H1 (cell line): ENCODE data around the gene VIT. TPM values are rescaled to one million over a fixed set of nuclear protein-coding genes. Genes with fewer than 3 reads are reported as not detected.

Experiments used
- CTCF ChIA-PET: fragments of 300-600 bp; sonication (Branson Sonifier 250); formaldehyde crosslinking; loops from one replicate; lab custom pipeline; 2021; ENCODE audit not compliant: partially characterized antibody; lab: Charles Lee
- POLR2A ChIA-PET: fragments of 300-600 bp; sonication (Branson Sonifier 250); formaldehyde crosslinking; loops from one replicate; lab custom pipeline; 2021; ENCODE audit warnings: inconsistent platforms; ENCODE audit not compliant: partially characterized antibody; lab: Charles Lee
- DNase-seq, 2 experiments: peaks; one replicate each; pipeline versions ENCODE4 v3.0.0 to v3.0.0-alpha.2; 2010 to 2022; ENCODE audit warnings: low spot score in 2 of 2, low read depth in 1 of 2, mixed read lengths in 1 of 2
- FAIRE-seq: peaks from 2 replicates; lab custom pipeline; 2011; peaks lifted over from hg19 to GRCh38; lab: Jason Lieb, UNC
- H2AFZ ChIP-seq: 2 replicates; pipeline ENCODE4 v1.8.1; 2012; ENCODE audit warnings: low read length, inconsistent platforms
- H2AK5ac ChIP-seq: 2 replicates; pipeline ENCODE4 v1.6.1; 2013; ENCODE audit warnings: low read depth, low read length
- H2BK120ac ChIP-seq: replicated peaks from 2 replicates; pipeline ENCODE3; 2013; ENCODE audit warnings: low read depth, low read length, inconsistent platforms
- H2BK12ac ChIP-seq: 2 replicates; pipeline ENCODE4 v1.6.1; 2013; ENCODE audit warnings: low read depth, low read length
- H2BK15ac ChIP-seq: 2 replicates; pipeline ENCODE4 v1.6.1; 2013; ENCODE audit warnings: low read length
- H2BK20ac ChIP-seq: 2 replicates; pipeline ENCODE4 v1.6.1; 2013; ENCODE audit warnings: low read length
- H2BK5ac ChIP-seq: 2 replicates; pipeline ENCODE4 v1.6.1; 2013; ENCODE audit warnings: low read depth, low read length
- H3K14ac ChIP-seq: 2 replicates; pipeline ENCODE4 v1.6.1; 2013; ENCODE audit warnings: inconsistent platforms; ENCODE audit not compliant: insufficient read length
- H3K18ac ChIP-seq: 2 replicates; pipeline ENCODE4 v1.6.1; 2013; ENCODE audit warnings: low read length; ENCODE audit errors: extremely low read depth
- H3K23ac ChIP-seq: 2 replicates; pipeline ENCODE4 v1.6.1; 2013; ENCODE audit warnings: inconsistent platforms; ENCODE audit not compliant: insufficient read length
- H3K23me2 ChIP-seq: 2 replicates; pipeline ENCODE4 v1.6.1; 2013; ENCODE audit warnings: low read depth, low read length
- H3K27ac ChIP-seq: 2 replicates; pipeline ENCODE4 v1.6.1; 2011; ENCODE audit warnings: low read depth, low read length, inconsistent platforms
- H3K27me3 ChIP-seq, 4 experiments: replicated peaks in 1 of 4; 1 replicate in 1 of 4; 2 replicates in 3 of 4; pipeline versions ENCODE4 v1.6.1 to v1.8.1; 2011 to 2013; ENCODE audit warnings: low read length in 3 of 4, mild to moderate bottlenecking in 3 of 4, inconsistent platforms in 2 of 4, mixed read lengths in 2 of 4, moderate library complexity in 1 of 4; ENCODE audit not compliant: control insufficient read depth in 3 of 4, insufficient read depth in 3 of 4; ENCODE audit errors: extremely low read depth in 1 of 4
- H3K36me3 ChIP-seq, 4 experiments: 2 replicates each; pipeline versions ENCODE4 v1.6.1 to v1.8.1; 2011 to 2013; ENCODE audit warnings: mild to moderate bottlenecking in 4 of 4, low read length in 3 of 4, moderate library complexity in 2 of 4, control low read depth in 1 of 4, inconsistent platforms in 1 of 4; ENCODE audit not compliant: insufficient read depth in 4 of 4, control insufficient read depth in 2 of 4
- H3K4ac ChIP-seq: replicated peaks from 2 replicates; pipeline ENCODE3; 2013; ENCODE audit warnings: low read length, low read depth, mixed read lengths, inconsistent platforms; ENCODE audit not compliant: insufficient read length
- H3K4me1 ChIP-seq, 4 experiments: replicated peaks in 1 of 4; 1 replicate in 1 of 4; 2 replicates in 3 of 4; pipeline versions ENCODE4 v1.6.1 to v1.8.1; 2011 to 2013; ENCODE audit warnings: low read length in 3 of 4, inconsistent platforms in 2 of 4, mixed read lengths in 1 of 4; ENCODE audit not compliant: insufficient read depth in 4 of 4, control insufficient read depth in 3 of 4
- H3K4me2 ChIP-seq, 2 experiments: 2 replicates each; pipeline versions ENCODE4 v1.6.1 to v1.8.1; 2011 to 2013; ENCODE audit warnings: low read depth in 2 of 2, low read length in 2 of 2, control low read depth in 1 of 2, inconsistent platforms in 1 of 2, mild to moderate bottlenecking in 1 of 2; ENCODE audit not compliant: insufficient read depth in 1 of 2
- H3K4me3 ChIP-seq, 4 experiments: fragments of 200-600, 300-600 bp in 1 of 4; sonication (generic), shearing (Covaris generic), sonication (Bioruptor Twin) in 1 of 4; 2 replicates each; pipeline versions ENCODE4 v1.5.1 to v1.8.1; 2011 to 2016; ENCODE audit warnings: low read length in 4 of 4, low read depth in 3 of 4, control low read depth in 2 of 4, inconsistent platforms in 2 of 4, mild to moderate bottlenecking in 2 of 4, mixed read lengths in 1 of 4, moderate library complexity in 1 of 4; ENCODE audit not compliant: insufficient read depth in 2 of 4; ENCODE audit errors: extremely low read depth in 1 of 4
- H3K56ac ChIP-seq: replicated peaks from 2 replicates; pipeline ENCODE3; 2013; ENCODE audit warnings: low read depth, mild to moderate bottlenecking, mixed read lengths, low read length, inconsistent platforms; ENCODE audit not compliant: insufficient read length
- H3K79me1 ChIP-seq: 2 replicates; pipeline ENCODE4 v1.6.1; 2013; ENCODE audit warnings: low read depth, low read length, control low read depth
- H3K79me2 ChIP-seq, 2 experiments: 2 replicates each; pipeline versions ENCODE4 v1.6.1 to v1.8.1; 2012 to 2013; ENCODE audit warnings: low read length in 2 of 2, mild to moderate bottlenecking in 2 of 2, inconsistent platforms in 1 of 2; ENCODE audit not compliant: insufficient read depth in 2 of 2, control insufficient read depth in 1 of 2
- H3K9ac ChIP-seq, 4 experiments: replicated peaks in 1 of 4; 1 replicate in 1 of 4; 2 replicates in 3 of 4; pipeline versions ENCODE4 v1.6.1 to v1.8.1; 2011 to 2013; ENCODE audit warnings: low read depth in 3 of 4, low read length in 3 of 4, control low read depth in 2 of 4, mild to moderate bottlenecking in 2 of 4, moderate library complexity in 2 of 4, inconsistent platforms in 1 of 4; ENCODE audit errors: extremely low read depth in 1 of 4
- H3K9me3 ChIP-seq, 2 experiments: 2 replicates each; pipeline versions ENCODE4 v1.6.1 to v1.8.1; 2012 to 2013; ENCODE audit warnings: mild to moderate bottlenecking in 2 of 2, moderate library complexity in 2 of 2, control low read depth in 1 of 2, inconsistent platforms in 1 of 2, low read depth in 1 of 2, low read length in 1 of 2, mixed read lengths in 1 of 2; ENCODE audit not compliant: insufficient read depth in 2 of 2
- H4K20me1 ChIP-seq, 2 experiments: replicated peaks in 1 of 2; 2 replicates each; pipeline versions ENCODE3 to v1.8.1; 2011 to 2013; ENCODE audit warnings: inconsistent platforms in 2 of 2, low read length in 2 of 2, mild to moderate bottlenecking in 1 of 2; ENCODE audit not compliant: insufficient read depth in 2 of 2, control insufficient read depth in 1 of 2
- H4K5ac ChIP-seq: 2 replicates; pipeline ENCODE4 v1.6.1; 2013; ENCODE audit warnings: low read length, low read depth, mixed read lengths, inconsistent platforms; ENCODE audit not compliant: insufficient read length
- H4K8ac ChIP-seq: 2 replicates; pipeline ENCODE4 v1.8.0; 2013; ENCODE audit warnings: mild to moderate bottlenecking, moderate library complexity, low read length, inconsistent platforms; ENCODE audit not compliant: insufficient read depth; ENCODE audit errors: extremely low read depth
- H4K91ac ChIP-seq: replicated peaks from 2 replicates; pipeline ENCODE3; 2013; ENCODE audit warnings: low read length, mixed read lengths, inconsistent platforms; ENCODE audit not compliant: insufficient read length
- POLR2AphosphoS5 ChIP-seq: IDR thresholded peaks from 2 replicates; pipeline ENCODE4 v1.6.1; 2011; ENCODE audit warnings: low read depth, low read length
- RNF2 ChIP-seq: fragments of 200-900, 300-1000 bp; sonication (generic); IDR thresholded peaks from 2 replicates; pipeline ENCODE4 v1.7.1; 2016; ENCODE audit warnings: borderline replicate concordance, low read depth, mild to moderate bottlenecking, antibody characterized with exemption, low read length; ENCODE audit not compliant: poor library complexity, severe bottlenecking; ENCODE audit errors: missing control alignments
- WGBS, 2 experiments: shearing (Covaris generic) in 1 of 2; methylation state at CpG; one replicate each; pipeline versions ENCODE4 v1.1.6 to v1.1.7; 2013 to 2015; ENCODE audit warnings: low lambda C conversion rate in 2 of 2, mixed read lengths in 2 of 2, inconsistent platforms in 1 of 2, low coverage in 1 of 2, missing lambda C conversion rate in 1 of 2; ENCODE audit not compliant: insufficient replicate concordance in 2 of 2, insufficient coverage in 1 of 2, insufficient read length in 1 of 2; ENCODE audit errors: extremely low coverage in 1 of 2, missing lambda C conversion rate in 1 of 2; 5-methylcytosine and 5-hydroxymethylcytosine counted together
- polyA plus RNA-seq, 7 experiments: library from polyadenylated mRNA; depleted of rRNA in 3 of 7; stranded (reverse) in 5 of 7; unstranded in 2 of 7; fragments of >200 nt in 5 of 7; fragments of 200-250 nt in 2 of 7; gene quantifications; 1 replicate in 5 of 7; 2 replicates in 1 of 7; 4 replicates in 1 of 7; pipeline versions ENCODE4 v1.2.1 to v1.2.3, GENCODE V29; 2011 to 2013; ENCODE audit warnings: missing spikeins in 2 of 7, mixed read lengths in 2 of 7
- total RNA-seq: library from RNA; stranded (reverse); fragmentation: NEBNext Ultra II Directional; extraction: Animal tissue kit (Norgen Biotek cat#: 25700); gene quantifications from 2 replicates; pipeline ENCODE4 v1.2.1, GENCODE V29; 2021

The VIT gene
- total and polyA plus RNA-seq, 2 of the 8 experiments (the other 6 are each of a cell fraction or from before 2014, with no cell fraction given) = 0.03 TPM; not detected in 1

GRCh38 chr2:36839976-36840617 is 143.6 kb downstream of the VIT start:
- Histone ChIP-seq H3K27me3 (no peaks in the 10 kb centered on the region), H2BK12ac (no peak overlapping the region), H3K14ac (no peak overlapping the region), H4K8ac (no peak overlapping the region), H4K20me1 (no peaks in the 10 kb centered on the region), H3K4me2 (no peak overlapping the region), H3K79me1 (no peaks in the 10 kb centered on the region; the same call in 1 of the 2 replicates), H3K23ac (no peak overlapping the region), H3K4ac (no peak overlapping the region), H2BK15ac (no peak overlapping the region), H3K4me1 (peaks cover 0 to 5% (median 4%) of the 10 kb centered on the region in 4 experiments; a peak in 4 of 7 replicates), H4K91ac (peak overlapping the region; percentile 45), H3K9me3 (no peaks in the 10 kb centered on the region), H2AFZ (no peak overlapping the region), H3K4me3 (no peak overlapping the region), H2AK5ac (no peak overlapping the region), H4K5ac (no peak overlapping the region), H3K56ac (no peak overlapping the region), H2BK20ac (no peak overlapping the region), H2BK5ac (no peak overlapping the region), H3K18ac (0 out of 2 replicates have a peak overlapping the region, but pooled peaks have one; percentile 6), H3K79me2 (no peaks in the 10 kb centered on the region), H3K23me2 (no peaks in the 10 kb centered on the region), H3K36me3 (peaks cover 0 to 2% (median 0%) of the 10 kb centered on the region in 4 experiments; a peak in 1 of 8 replicates), H3K27ac (no peak overlapping the region), H3K9ac (no peak overlapping the region), H2BK120ac (no peak overlapping the region)
- ChIA-PET CTCF (interaction anchor here (0.6 to 1.3 kb wide), 5 partner anchors 15 to 188 kb away, joined by 3 to 6 read pairs (median 3); no protein-coding TSS in a partner anchor), POLR2A (interaction anchor here (0.6 kb wide), 1 partner anchor 462 kb away, joined by 4 read pairs; no protein-coding TSS in a partner anchor)
- TF ChIP-seq RNF2 = no peak
- TF ChIP-seq POLR2AphosphoS5 = peak; percentile 16; the same call in 1 of the 2 replicates
- DNase-seq = no peak
- 85% methylated on average over 4 of the region's 4 CpGs; no CpG with 5 or more reads in 1 of the 2 experiments for WGBS, 2 experiments
- no peak for FAIRE-seq
